Natural killer cell (primary cell): ENCODE data around the gene FHIT. TPM values are rescaled to one million over a fixed set of nuclear protein-coding genes. Genes with fewer than 3 reads are reported as not detected.

ENCODE experiments used
- ATAC-seq, 3 donors: fragments of 150-1000 bp in 2 of 3; fragments of 200-7000 bp in 1 of 3; cut with Tn5 transposase; 1 replicate in 1 of 3; 2 replicates in 2 of 3; pipeline ENCODE4 v1.10.0; 2021; ENCODE audit warnings: mild to moderate bottlenecking in 2 of 3, moderate library complexity in 2 of 3
- DNase-seq, 2 donors: peaks; one replicate each; pipeline versions ENCODE4 v3.0.0 to v3.0.0-alpha.2; 2013 to 2021; ENCODE audit warnings: mixed read lengths in 1 of 2
- H3K27ac ChIP-seq: one replicate; pipeline ENCODE4 v1.5.1; 2013; ENCODE audit warnings: mild to moderate bottlenecking, low read length
- H3K27me3 ChIP-seq: one replicate; pipeline ENCODE4 v1.6.1; 2013; ENCODE audit warnings: low read length; ENCODE audit not compliant: control insufficient read depth, insufficient read depth
- H3K36me3 ChIP-seq: one replicate; pipeline ENCODE4 v1.6.1; 2013; ENCODE audit warnings: low read length; ENCODE audit not compliant: control insufficient read depth, insufficient read depth
- H3K4me1 ChIP-seq: one replicate; pipeline ENCODE4 v1.6.1; 2013; ENCODE audit warnings: low read length; ENCODE audit not compliant: control insufficient read depth, insufficient read depth
- H3K4me3 ChIP-seq: one replicate; pipeline ENCODE4 v1.5.1; 2013; ENCODE audit warnings: low read length
- H3K9me3 ChIP-seq: one replicate; pipeline ENCODE4 v1.6.1; 2013; ENCODE audit warnings: low read length; ENCODE audit not compliant: control insufficient read depth, insufficient read depth
- H3K27ac Mint-ChIP-seq, 2 donors: one replicate each; pipeline ENCODE4 v1.8.0; 2022; ENCODE audit warnings: mild to moderate bottlenecking in 2 of 2, mixed read lengths in 2 of 2, moderate library complexity in 1 of 2
- H3K27me3 Mint-ChIP-seq, 2 donors: one replicate each; pipeline ENCODE4 v1.8.0; 2022; ENCODE audit warnings: low read depth in 2 of 2, mixed read lengths in 2 of 2
- H3K36me3 Mint-ChIP-seq: one replicate; pipeline ENCODE4 v1.8.0; 2022; ENCODE audit warnings: mixed read lengths
- H3K4me1 Mint-ChIP-seq, 2 donors: one replicate each; pipeline ENCODE4 v1.8.0; 2022; ENCODE audit warnings: mixed read lengths in 2 of 2
- H3K4me3 Mint-ChIP-seq: one replicate; pipeline ENCODE4 v1.8.0; 2022; ENCODE audit warnings: mild to moderate bottlenecking, moderate library complexity, mixed read lengths
- H3K9me3 Mint-ChIP-seq, 2 donors: one replicate each; pipeline ENCODE4 v1.8.0; 2022; ENCODE audit warnings: mixed read lengths in 2 of 2
- CTCF ChIP-seq: fragments of 200-600 bp; IDR thresholded peaks from one replicate; pipeline ENCODE4 v1.8.0; 2022; ENCODE audit warnings: antibody characterized with exemption
- WGBS: methylation state at CpG from one replicate; pipeline ENCODE4 v1.1.7; 2013; ENCODE audit warnings: missing lambda C conversion rate; ENCODE audit not compliant: insufficient coverage; 5-methylcytosine and 5-hydroxymethylcytosine counted together
- intact Hi-C: fragments of 100-400 bp; cut with micrococcal nuclease; formaldehyde crosslinking; loops from one replicate; pipeline ENCODE4 v1.14.2; 2022
- total RNA-seq, 4 donors: library from RNA; stranded (reverse); fragments of 120-200 nt in 1 of 4; gene quantifications; one replicate each; pipeline versions ENCODE4 v1.2.3 to v1.2.4, GENCODE V29; 2013 to 2022

The FHIT gene
- total RNA-seq, 3 donors from 2014 or later (not counting 1 experiment from before 2014, with no cell fraction given), result 2.7 to 6.1 (median 3.3) TPM

- no peaks in the 10 kb centered on the region for H3K4me1 Mint-ChIP-seq
- H3K9me3 Mint-ChIP-seq, result no peaks in the 10 kb centered on the region
- Histone ChIP-seq H3K9me3 (no peaks in the 10 kb centered on the region), H3K27me3 (no peaks in the 10 kb centered on the region), H3K36me3 (no peaks in the 10 kb centered on the region), H3K4me3 (no peak overlapping the region), H3K4me1 (no peaks in the 10 kb centered on the region), H3K27ac (no peak overlapping the region)
- intact Hi-C loops, result no loop called here
- H3K27ac Mint-ChIP-seq, result no peak overlapping the region
- TF ChIP-seq CTCF, result no peak
- no peak for DNase-seq
- ATAC-seq, result no peak
- H3K36me3 Mint-ChIP-seq, result no peaks in the 10 kb centered on the region
- H3K4me3 Mint-ChIP-seq, result no peak overlapping the region
- whole genome bisulfite sequencing, result 91% methylated on average over 8 of the region's 8 CpGs
- no peaks in the 10 kb centered on the region for H3K27me3 Mint-ChIP-seq
Measured at GRCh38 chr3:60737633-60738399, 513.4 kb downstream of the FHIT start.

- no peaks in the 10 kb centered on the region for H3K4me1 ChIP-seq
- peaks cover 4% of the 10 kb centered on the region for H3K9me3 ChIP-seq
- ATAC-seq (no peak), DNase-seq (no peak)
- Mint-ChIP-seq H3K9me3 (no peaks in the 10 kb centered on the region), H3K27me3 (no peaks in the 10 kb centered on the region), H3K36me3 (no peaks in the 10 kb centered on the region), H3K27ac (no peak overlapping the region), H3K4me1 (no peaks in the 10 kb centered on the region), H3K4me3 (no peak overlapping the region)
- H3K27me3 ChIP-seq, result no peaks in the 10 kb centered on the region
- no peak overlapping the region for H3K4me3 ChIP-seq
- H3K36me3 ChIP-seq, result no peaks in the 10 kb centered on the region
- intact Hi-C loops, result no loop called here
- no peak overlapping the region for H3K27ac ChIP-seq
- no peak for TF ChIP-seq CTCF
- 94% methylated on average over 9 of the region's 9 CpGs for WGBS
Measured at GRCh38 chr3:60730371-60730770, 520.9 kb downstream of the FHIT start.

GRCh38 chr3:60729056-60729455 lies 522.2 kb downstream of the FHIT start:
- no peak for ATAC-seq
- Histone ChIP-seq H3K27ac (no peak overlapping the region), H3K4me3 (no peak overlapping the region), H3K36me3 (no peaks in the 10 kb centered on the region), H3K4me1 (no peaks in the 10 kb centered on the region), H3K27me3 (no peaks in the 10 kb centered on the region), H3K9me3 (peaks cover 4% of the 10 kb centered on the region)
- Mint-ChIP-seq H3K27me3 (no peaks in the 10 kb centered on the region), H3K4me1 (no peaks in the 10 kb centered on the region), H3K4me3 (no peak overlapping the region), H3K27ac (no peak overlapping the region), H3K36me3 (no peaks in the 10 kb centered on the region), H3K9me3 (no peaks in the 10 kb centered on the region)
- intact Hi-C loops, result no loop called here
- no peak for TF ChIP-seq CTCF
- WGBS, result 94% methylated on average over 6 of the region's 6 CpGs
- DNase-seq, result no peak

- H3K27ac ChIP-seq, result no peak overlapping the region
- no peak for ATAC-seq
- 10% methylated on average over 1 of the region's 1 CpG for WGBS
- intact Hi-C loops, result no loop called here
- H3K36me3 ChIP-seq, result no peaks in the 10 kb centered on the region
- no peak for DNase-seq
- Mint-ChIP-seq H3K9me3 (no peaks in the 10 kb centered on the region), H3K27ac (no peak overlapping the region), H3K27me3 (no peaks in the 10 kb centered on the region), H3K36me3 (no peaks in the 10 kb centered on the region), H3K4me3 (no peak overlapping the region), H3K4me1 (no peaks in the 10 kb centered on the region)
- H3K9me3 ChIP-seq, result peaks cover 4% of the 10 kb centered on the region
- H3K4me1 ChIP-seq, result no peaks in the 10 kb centered on the region
- no peak for TF ChIP-seq CTCF
- no peak overlapping the region for H3K4me3 ChIP-seq
- H3K27me3 ChIP-seq, result no peaks in the 10 kb centered on the region
Measured at GRCh38 chr3:60728006-60728405, 523.2 kb downstream of the FHIT start.
